GM12878 (cell line): ENCODE data around the gene PLEKHM2.
A peak's percentile ranks its signal among the peaks of the same experiment; 100 is the strongest.

ENCODE experiments used
- ASH2L ChIP-seq: fragments of 300-600, 200-600 bp; sonication (generic); IDR thresholded peaks from 2 replicates; pipeline ENCODE4 v1.6.1; 2017; ENCODE audit warnings: low read depth, mild to moderate bottlenecking, borderline replicate concordance
- CHD4 ChIP-seq: fragments of 200-600 bp; sonication (generic); IDR thresholded peaks from 2 replicates; pipeline ENCODE4 v1.6.1; 2016; ENCODE audit warnings: mild to moderate bottlenecking
- EP300 ChIP-seq, 2 experiments: fragments of 150-350 bp in 1 of 2; IDR thresholded peaks; 2 replicates each; pipeline ENCODE4 v1.6.1; 2011 to 2012; ENCODE audit warnings: low read depth in 2 of 2, low read length in 2 of 2, borderline replicate concordance in 1 of 2, improper control_type of control experiment in 1 of 2, inconsistent platforms in 1 of 2; ENCODE audit not compliant: control insufficient read depth in 1 of 2
- EZH2 ChIP-seq: IDR thresholded peaks from 2 replicates; pipeline ENCODE4 v1.6.1; 2012; ENCODE audit warnings: low read depth, mild to moderate bottlenecking, control low read depth, inconsistent platforms, low read length, borderline replicate concordance; ENCODE audit not compliant: control insufficient read depth
- HDAC2 ChIP-seq: fragments of 200-600 bp; sonication (generic); IDR thresholded peaks from 2 replicates; pipeline ENCODE4 v1.6.1; 2017
- POLR2A ChIP-seq: IDR thresholded peaks from 2 replicates; pipeline ENCODE4 v1.6.1; 2011; ENCODE audit warnings: low read depth, mild to moderate bottlenecking, low read length
- POLR2AphosphoS5 ChIP-seq: IDR thresholded peaks from 2 replicates; pipeline ENCODE4 v1.6.1; 2011; ENCODE audit warnings: mild to moderate bottlenecking, low read length, inconsistent platforms
- TAF1 ChIP-seq: IDR thresholded peaks from 2 replicates; pipeline ENCODE4 v1.6.1; 2011; ENCODE audit warnings: mild to moderate bottlenecking, low read depth, low read length, borderline replicate concordance
- TCF7 ChIP-seq: IDR thresholded peaks from 2 replicates; pipeline ENCODE4 v1.6.1; 2014; ENCODE audit warnings: antibody characterized with exemption, borderline replicate concordance
- TF ChIP-seq, protein P1 (sequence below), 3 experiments: IDR thresholded peaks in 2 of 3; conservative IDR thresholded peaks in 1 of 3; 2 replicates each; pipeline ENCODE4 v1.5.1; 2011; ENCODE audit warnings: low read depth in 3 of 3, low read length in 3 of 3, mild to moderate bottlenecking in 3 of 3, control low read depth in 2 of 3, moderate library complexity in 2 of 3, inconsistent platforms in 1 of 3, mixed read lengths in 1 of 3; ENCODE audit not compliant: control insufficient read depth in 2 of 3, insufficient read depth in 1 of 3; ENCODE audit errors: extremely low read depth in 1 of 3
- TF ChIP-seq, protein P2 (sequence below): IDR thresholded peaks from 2 replicates; pipeline ENCODE4 v1.6.1; 2012; ENCODE audit warnings: mild to moderate bottlenecking, low read depth, low read length

DNA sequence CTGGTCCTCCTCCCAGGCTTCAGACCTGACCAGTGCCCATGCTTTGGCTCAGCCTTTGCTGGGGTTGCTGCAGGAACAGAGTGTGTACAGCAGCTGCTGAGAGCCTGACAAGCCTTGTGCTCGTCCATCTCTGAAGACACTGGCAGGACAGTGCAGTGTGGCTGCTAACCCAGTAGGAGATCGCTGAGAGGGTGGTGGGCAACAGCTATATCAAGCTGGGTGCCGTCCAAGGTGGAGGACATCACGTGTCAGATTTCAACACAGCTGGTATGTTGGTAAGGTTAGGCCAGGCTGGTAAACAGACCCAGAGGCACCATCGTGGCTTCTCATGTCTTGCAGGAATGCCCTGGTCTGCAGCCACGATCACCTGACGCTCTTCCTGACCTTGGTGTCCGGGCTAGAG, 34.1 kb downstream of the PLEKHM2 start:
- TF ChIP-seq POLR2AphosphoS5: no peak
- TF ChIP-seq HDAC2: no peak
- no peak for TF ChIP-seq EP300 (IDR thresholded peaks at IDR 0.05; ENCODE audit: borderline replicate concordance in 1 of 2, control insufficient read depth in 1 of 2, low read depth in 2 of 2, low read length in 2 of 2)
- TF ChIP-seq TCF7: no peak
- TF ChIP-seq, protein P1, sequence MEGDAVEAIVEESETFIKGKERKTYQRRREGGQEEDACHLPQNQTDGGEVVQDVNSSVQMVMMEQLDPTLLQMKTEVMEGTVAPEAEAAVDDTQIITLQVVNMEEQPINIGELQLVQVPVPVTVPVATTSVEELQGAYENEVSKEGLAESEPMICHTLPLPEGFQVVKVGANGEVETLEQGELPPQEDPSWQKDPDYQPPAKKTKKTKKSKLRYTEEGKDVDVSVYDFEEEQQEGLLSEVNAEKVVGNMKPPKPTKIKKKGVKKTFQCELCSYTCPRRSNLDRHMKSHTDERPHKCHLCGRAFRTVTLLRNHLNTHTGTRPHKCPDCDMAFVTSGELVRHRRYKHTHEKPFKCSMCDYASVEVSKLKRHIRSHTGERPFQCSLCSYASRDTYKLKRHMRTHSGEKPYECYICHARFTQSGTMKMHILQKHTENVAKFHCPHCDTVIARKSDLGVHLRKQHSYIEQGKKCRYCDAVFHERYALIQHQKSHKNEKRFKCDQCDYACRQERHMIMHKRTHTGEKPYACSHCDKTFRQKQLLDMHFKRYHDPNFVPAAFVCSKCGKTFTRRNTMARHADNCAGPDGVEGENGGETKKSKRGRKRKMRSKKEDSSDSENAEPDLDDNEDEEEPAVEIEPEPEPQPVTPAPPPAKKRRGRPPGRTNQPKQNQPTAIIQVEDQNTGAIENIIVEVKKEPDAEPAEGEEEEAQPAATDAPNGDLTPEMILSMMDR (IDR thresholded peaks at IDR 0.05 in 2 of 3, conservative IDR thresholded peaks at IDR 0.05 in 1 of 3; ENCODE audit: control insufficient read depth in 2 of 3, extremely low read depth in 1 of 3, insufficient read depth in 1 of 3, low read depth in 3 of 3, low read length in 3 of 3): no peak
- TF ChIP-seq ASH2L: no peak
- TF ChIP-seq EZH2: no peak
- 0 out of 2 replicates have a peak, but pooled peaks have one; percentile 20 for TF ChIP-seq POLR2A
- TF ChIP-seq, protein P2, sequence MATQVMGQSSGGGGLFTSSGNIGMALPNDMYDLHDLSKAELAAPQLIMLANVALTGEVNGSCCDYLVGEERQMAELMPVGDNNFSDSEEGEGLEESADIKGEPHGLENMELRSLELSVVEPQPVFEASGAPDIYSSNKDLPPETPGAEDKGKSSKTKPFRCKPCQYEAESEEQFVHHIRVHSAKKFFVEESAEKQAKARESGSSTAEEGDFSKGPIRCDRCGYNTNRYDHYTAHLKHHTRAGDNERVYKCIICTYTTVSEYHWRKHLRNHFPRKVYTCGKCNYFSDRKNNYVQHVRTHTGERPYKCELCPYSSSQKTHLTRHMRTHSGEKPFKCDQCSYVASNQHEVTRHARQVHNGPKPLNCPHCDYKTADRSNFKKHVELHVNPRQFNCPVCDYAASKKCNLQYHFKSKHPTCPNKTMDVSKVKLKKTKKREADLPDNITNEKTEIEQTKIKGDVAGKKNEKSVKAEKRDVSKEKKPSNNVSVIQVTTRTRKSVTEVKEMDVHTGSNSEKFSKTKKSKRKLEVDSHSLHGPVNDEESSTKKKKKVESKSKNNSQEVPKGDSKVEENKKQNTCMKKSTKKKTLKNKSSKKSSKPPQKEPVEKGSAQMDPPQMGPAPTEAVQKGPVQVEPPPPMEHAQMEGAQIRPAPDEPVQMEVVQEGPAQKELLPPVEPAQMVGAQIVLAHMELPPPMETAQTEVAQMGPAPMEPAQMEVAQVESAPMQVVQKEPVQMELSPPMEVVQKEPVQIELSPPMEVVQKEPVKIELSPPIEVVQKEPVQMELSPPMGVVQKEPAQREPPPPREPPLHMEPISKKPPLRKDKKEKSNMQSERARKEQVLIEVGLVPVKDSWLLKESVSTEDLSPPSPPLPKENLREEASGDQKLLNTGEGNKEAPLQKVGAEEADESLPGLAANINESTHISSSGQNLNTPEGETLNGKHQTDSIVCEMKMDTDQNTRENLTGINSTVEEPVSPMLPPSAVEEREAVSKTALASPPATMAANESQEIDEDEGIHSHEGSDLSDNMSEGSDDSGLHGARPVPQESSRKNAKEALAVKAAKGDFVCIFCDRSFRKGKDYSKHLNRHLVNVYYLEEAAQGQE: no peak
- TF ChIP-seq CHD4: no peak
- no peak for TF ChIP-seq TAF1
